HUES6 (cell line): Measurements from ENCODE around the gene GABPA.

ENCODE experiments used
- H3K27ac ChIP-seq: 2 replicates; pipeline ENCODE4 v1.7.0; 2013; ENCODE audit warnings: low read depth, mild to moderate bottlenecking, low read length, inconsistent platforms
- H3K27me3 ChIP-seq: 2 replicates; pipeline ENCODE4 v1.6.1; 2013; ENCODE audit warnings: low read length; ENCODE audit not compliant: control insufficient read depth, insufficient read depth
- H3K36me3 ChIP-seq: 2 replicates; pipeline ENCODE4 v1.6.1; 2013; ENCODE audit warnings: low read length; ENCODE audit not compliant: control insufficient read depth, insufficient read depth
- H3K4me1 ChIP-seq: 2 replicates; pipeline ENCODE4 v1.6.1; 2013; ENCODE audit warnings: low read length; ENCODE audit not compliant: control insufficient read depth, insufficient read depth
- H3K4me3 ChIP-seq: 2 replicates; pipeline ENCODE4 v1.5.1; 2013; ENCODE audit warnings: low read depth, low read length
- H3K9ac ChIP-seq: one replicate; pipeline ENCODE4 v1.6.1; 2013; ENCODE audit warnings: mild to moderate bottlenecking, low read length
- H3K9me3 ChIP-seq: 2 replicates; pipeline ENCODE4 v1.6.1; 2013; ENCODE audit warnings: low read depth, low read length; ENCODE audit not compliant: control insufficient read depth, insufficient read depth

GABPA gene

DNA sequence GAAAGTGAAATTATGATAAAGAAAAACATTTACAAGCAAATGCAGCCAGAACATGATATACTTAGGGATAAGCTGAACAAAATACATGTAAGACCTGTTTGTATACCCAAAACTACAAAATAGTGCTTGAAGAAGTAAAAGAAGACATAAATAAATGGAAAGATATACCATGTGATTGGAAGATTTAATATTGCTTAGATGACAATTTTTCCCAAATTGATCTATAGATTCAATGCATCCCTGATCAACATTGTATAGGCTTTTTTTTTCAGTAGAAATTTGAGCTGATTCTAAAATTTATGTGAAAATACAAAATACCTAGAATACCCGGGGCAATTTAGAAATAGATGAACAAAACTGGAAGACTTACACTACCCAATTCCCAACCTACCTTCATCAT lies 76.4 kb downstream of the GABPA start:
- no peaks in the 10 kb centered on the region for H3K36me3 ChIP-seq
- no peak overlapping the region for H3K27ac ChIP-seq
- no peak overlapping the region for H3K9ac ChIP-seq
- H3K9me3 ChIP-seq = no peaks in the 10 kb centered on the region
- H3K27me3 ChIP-seq = no peaks in the 10 kb centered on the region
- no peak overlapping the region for H3K4me3 ChIP-seq
- H3K4me1 ChIP-seq = no peaks in the 10 kb centered on the region

DNA sequence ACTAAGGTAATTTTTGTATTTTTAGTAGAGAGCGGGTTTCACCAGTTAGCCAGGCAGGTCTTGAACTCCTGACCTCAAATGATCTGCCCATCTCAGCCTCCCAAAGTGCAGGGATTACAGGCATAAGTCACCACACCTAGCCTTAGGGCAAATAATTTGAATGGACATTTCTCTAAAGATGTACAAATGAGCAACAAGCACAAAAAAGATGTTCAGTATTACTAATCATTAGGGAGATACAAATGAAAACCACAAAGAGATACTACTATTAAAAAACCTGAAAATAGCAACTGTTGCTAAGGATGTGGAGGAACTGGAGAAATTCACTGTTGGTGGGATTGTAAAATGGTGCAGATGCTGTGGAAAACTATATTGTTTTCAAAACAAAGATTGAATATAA lies 79.1 kb downstream of the GABPA start:
- Histone ChIP-seq H3K36me3 (no peaks in the 10 kb centered on the region), H3K4me3 (no peak overlapping the region), H3K9ac (no peak overlapping the region), H3K9me3 (no peaks in the 10 kb centered on the region), H3K27ac (no peak overlapping the region), H3K27me3 (no peaks in the 10 kb centered on the region), H3K4me1 (peaks cover 6% of the 10 kb centered on the region; the same call in 1 of the 2 replicates)

DNA sequence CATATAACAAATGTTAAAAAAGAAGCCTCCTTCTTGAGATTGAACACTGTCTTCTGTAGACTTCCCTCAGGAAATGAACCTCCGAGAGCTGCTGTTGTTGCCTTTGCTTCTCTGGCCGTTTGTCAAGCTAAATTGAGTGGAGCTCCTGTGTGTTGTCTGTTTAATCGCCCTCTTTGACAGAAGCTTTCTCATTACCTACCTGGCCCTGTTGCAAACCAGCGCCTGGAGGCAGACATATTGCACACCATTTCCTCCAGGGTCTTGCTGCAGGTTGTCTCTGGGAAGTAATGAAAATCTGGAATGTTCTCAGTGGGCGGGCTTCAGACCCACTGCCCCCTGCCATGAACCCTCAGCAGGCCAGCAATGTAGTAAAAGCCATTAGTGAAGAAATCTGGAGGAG lies 83.3 kb downstream of the GABPA start:
- no peak overlapping the region for H3K27ac ChIP-seq
- H3K27me3 ChIP-seq = no peaks in the 10 kb centered on the region
- no peak overlapping the region for H3K4me3 ChIP-seq
- no peaks in the 10 kb centered on the region for H3K36me3 ChIP-seq
- H3K9ac ChIP-seq = no peak overlapping the region
- H3K9me3 ChIP-seq = no peaks in the 10 kb centered on the region
- H3K4me1 ChIP-seq = peaks cover 6% of the 10 kb centered on the region; the same call in 1 of the 2 replicates

DNA sequence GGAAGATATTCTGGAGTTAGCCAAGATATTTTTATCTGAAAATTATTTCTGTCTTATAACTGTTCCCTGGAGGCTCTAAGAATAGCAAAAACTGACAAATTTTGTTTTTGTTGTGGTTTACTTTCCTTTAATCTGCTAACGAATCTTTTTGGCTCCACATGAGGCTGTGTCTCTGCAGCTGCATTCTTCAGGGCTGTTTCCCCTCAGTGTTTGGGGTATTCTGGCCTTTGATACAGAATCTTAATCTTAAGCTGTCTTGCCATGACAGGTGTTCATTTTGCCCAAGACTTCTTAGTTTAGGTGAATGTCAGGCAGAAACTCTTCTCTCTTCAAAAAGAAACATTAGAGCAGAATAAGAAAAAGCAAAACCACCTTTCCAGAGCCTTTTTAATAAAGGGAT lies 83.8 kb downstream of the GABPA start:
- Histone ChIP-seq H3K27ac (no peak overlapping the region), H3K36me3 (no peaks in the 10 kb centered on the region), H3K4me3 (no peak overlapping the region), H3K9me3 (no peaks in the 10 kb centered on the region), H3K4me1 (peaks cover 6% of the 10 kb centered on the region; the same call in 1 of the 2 replicates), H3K9ac (no peak overlapping the region), H3K27me3 (no peaks in the 10 kb centered on the region)
